Measurements from ENCODE around the gene BBS12.
"Not testable (repeated sequence)": the region's sequence is repeated elsewhere in the genome, so short reads cannot be mapped to it uniquely, and the experiment has no call there.

BBS12 gene

GRCh38 chr4:122765692-122766352 lies 33.3 kb downstream of the BBS12 start:
- no peak for DNase-seq (ENCODE audit: low read depth)

DNA sequence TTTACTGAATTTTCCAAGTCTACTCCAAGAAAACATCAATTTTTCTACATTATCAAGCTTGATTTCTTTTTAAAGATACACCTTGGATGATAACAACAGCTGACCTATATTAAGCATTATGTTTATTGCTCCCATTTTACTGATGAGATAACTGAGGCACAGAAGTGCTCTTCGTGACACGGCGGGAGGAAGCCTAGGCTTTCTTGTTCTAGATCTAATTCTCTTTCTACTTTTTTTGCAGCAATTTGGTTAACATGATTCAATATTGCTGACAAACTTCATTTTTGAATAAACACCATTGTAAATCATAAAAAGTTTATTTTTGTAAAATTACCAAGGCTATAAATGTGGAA lies 33.8 kb downstream of the BBS12 start:
- DNase-seq (ENCODE audit: low read depth), result no peak

- DNase-seq (ENCODE audit: low read depth), result no peak
Observed at GRCh38 chr4:122766950-122767349, 34.4 kb downstream of the BBS12 start.

GRCh38 chr4:122771724-122772123 lies 39.2 kb downstream of the BBS12 start:
- no peak for DNase-seq (ENCODE audit: low read depth)

DNA sequence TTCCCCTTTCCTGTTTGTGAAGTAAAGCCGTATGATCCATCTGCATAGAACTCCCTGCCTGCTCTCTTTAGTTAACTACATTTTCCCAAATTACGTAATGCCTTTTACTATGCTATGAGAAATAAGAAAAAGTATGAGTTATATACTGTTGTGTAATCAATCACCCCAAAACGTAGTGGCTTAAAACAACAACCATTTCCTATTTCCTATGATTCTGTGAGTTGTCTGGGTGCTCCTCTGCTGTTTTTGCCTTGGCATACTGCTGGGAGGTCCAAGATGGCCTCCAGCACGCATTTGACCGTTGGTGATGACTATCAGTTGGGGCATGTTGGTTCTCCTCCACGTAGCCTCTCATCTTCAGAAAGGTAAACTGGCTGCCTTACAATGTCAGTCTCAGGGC lies 39.8 kb downstream of the BBS12 start:
- DNase-seq (ENCODE audit: low read depth), result no peak

DNA sequence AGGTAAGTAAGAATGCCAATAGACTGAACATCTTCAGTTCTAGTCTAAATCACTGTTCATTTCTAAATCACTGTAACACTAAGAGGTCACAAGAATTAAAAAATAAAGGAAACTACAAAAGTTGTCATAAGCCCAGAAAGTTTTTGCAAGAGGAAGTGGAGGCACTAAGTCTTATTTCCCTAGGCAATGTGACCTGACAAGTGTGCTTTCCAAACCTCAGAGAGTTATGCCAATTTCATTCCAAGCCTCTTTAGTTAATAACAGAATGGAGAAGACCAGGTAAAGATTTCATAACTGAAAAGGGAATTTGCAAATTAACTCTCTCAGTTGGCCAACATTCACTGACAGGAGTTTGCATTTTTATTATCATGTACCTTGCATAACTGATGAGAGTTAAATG lies 40.5 kb downstream of the BBS12 start:
- DNase-seq (ENCODE audit: low read depth), result no peak

DNA sequence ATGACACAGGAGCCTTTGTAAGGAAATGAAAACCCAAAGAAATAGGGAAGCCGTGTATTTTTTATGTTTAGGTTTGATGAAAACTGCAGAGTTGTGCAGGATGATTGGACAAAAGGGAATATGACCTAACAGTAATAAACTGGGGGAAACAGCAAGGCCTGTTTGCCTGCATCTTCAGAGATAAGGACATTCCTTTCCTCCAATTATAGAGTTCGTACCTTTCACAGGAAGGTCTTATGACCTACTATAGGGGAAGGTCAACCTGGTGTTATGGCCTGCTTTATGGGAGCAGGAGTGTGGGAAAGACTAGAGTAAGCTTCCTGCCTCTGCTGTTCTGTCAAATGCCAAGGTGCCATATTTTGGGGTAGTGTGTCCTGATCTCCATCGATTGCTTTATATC lies 42.5 kb downstream of the BBS12 start:
- no peak for DNase-seq (ENCODE audit: low read depth)

- DNase-seq (ENCODE audit: low read depth), result no peak
Observed at GRCh38 chr4:122775987-122776836, 43.7 kb downstream of the BBS12 start.

DNA sequence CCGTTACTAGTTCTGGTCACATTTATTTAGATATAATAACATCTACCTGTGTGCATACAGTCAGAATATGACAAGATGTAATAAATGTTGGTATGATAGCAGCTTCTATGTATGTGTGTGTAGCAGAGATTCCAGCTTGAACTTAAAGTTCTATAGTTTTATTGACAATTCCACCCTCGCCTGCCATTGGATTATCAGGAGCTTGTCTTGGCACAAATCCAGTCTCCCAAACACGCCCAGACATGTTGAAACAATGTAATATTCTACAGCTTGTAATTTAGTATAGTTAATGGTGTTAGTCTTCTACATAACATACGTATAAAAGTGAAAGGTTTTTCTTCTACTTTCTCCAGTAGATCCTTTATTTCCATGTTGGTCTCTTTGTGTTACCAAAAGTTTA lies 44.4 kb downstream of the BBS12 start:
- no peak for DNase-seq (ENCODE audit: low read depth)

DNA sequence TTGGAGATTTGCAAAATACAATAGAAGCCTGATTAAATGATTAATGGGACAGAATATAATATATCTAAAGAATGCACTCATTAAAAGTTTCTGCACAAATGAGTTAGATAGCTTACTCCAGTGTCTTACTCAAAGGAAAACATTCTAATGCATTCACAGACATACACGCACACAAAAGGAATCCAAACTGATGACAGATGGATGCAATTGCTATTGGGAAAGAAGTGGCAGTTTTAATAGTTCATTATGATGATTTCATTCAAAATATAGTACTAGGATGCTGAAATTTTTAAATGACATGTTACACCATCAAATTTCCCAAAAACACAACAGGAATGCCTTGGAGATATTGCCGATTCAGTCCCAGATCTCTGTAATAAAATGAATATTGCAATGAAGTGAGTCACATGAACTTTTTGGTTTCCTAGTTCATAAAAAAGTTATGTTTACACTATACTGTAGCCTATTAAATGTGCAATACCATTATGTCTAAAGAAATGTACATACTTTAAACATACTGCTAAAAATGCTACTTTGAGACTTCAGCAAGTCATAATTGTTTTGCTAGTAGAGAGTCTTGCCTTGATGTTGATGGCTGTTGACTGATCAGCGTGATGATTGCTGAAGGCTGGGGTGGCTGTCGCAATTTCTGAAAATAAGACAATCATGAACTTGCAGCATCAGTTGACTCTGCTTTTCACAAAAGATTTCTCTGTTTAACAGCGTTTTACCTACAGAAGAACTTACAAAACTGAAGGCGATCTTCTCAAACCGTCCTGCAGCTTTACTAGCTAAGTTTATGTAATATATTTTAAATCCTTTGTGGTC lies 45.6 kb downstream of the BBS12 start:
- no peak for DNase-seq (ENCODE audit: low read depth)

DNA sequence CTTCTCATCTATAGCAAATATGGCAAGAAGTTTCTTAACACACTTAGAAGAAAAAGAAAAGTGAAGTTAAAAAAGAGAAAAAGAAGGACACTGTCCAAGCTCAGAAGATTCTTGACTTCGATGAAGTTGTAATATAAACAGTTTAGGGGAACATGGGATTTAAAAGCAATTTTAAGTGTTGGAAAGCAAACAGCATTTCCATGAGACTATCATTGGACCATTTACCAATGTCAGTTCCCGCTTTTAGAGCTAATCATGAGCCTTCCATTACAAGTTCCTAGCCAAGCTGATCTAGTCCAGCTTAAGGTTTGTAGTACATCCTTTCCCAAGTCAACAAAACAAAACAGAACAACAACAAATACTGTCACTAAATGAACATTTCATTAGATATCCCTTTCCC lies 49.0 kb downstream of the BBS12 start:
- DNase-seq (ENCODE audit: low read depth), result no peak

GRCh38 chr4:122783301-122784215 lies 51.1 kb downstream of the BBS12 start:
- no peak for DNase-seq (ENCODE audit: low read depth)

- DNase-seq (ENCODE audit: low read depth), result no peak
Observed at GRCh38 chr4:122784261-122784660, 51.8 kb downstream of the BBS12 start.

DNA sequence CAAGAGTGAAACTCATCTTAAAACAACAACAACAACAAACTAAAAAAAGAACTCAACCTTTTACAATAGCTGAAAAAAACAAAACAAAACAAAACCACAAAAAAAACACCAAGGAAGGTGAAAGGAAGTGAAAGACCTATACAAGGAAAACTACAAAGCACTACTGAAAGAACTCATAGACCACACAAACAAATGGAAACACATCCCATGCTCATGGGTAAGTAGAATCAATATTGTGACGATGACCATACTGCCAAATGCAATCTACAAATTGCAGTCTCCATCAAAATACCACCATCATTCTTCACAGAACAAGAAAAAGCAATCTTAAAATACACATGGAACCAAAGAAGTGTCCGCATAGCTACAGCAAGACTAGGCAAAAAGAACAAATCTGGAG lies 52.6 kb downstream of the BBS12 start:
- no peak for DNase-seq (ENCODE audit: low read depth)

- DNase-seq (ENCODE audit: low read depth), result not testable (repeated sequence)
Observed at GRCh38 chr4:122786296-122786695, 53.8 kb downstream of the BBS12 start.

GRCh38 chr4:122786920-122787319 lies 54.4 kb downstream of the BBS12 start:
- not testable (repeated sequence) for DNase-seq (ENCODE audit: low read depth)

DNA sequence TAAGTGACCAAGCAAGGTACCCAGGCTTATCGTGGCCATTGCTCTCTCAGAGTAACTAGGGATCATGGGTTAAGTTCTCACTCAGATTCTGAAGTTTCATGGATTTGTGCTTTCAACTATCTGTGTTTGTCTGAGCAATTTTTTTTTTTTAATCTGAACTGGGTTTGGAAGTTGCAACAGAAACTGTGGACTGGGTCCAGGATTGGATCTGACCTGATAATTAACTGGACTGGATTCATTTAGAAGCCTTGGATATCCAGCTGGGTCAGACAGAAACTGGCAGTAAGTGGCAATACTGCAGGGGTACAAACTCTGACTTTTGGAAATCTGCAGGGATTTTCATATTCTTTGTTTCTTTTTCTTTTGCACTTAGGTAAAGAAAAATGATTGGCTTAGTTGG lies 55.4 kb downstream of the BBS12 start:
- no peak for DNase-seq (ENCODE audit: low read depth)

- DNase-seq (ENCODE audit: low read depth), result no peak
Observed at GRCh38 chr4:122788935-122789334, 56.4 kb downstream of the BBS12 start.

GRCh38 chr4:122793811-122794210 lies 61.3 kb downstream of the BBS12 start:
- DNase-seq (ENCODE audit: low read depth), result no peak
